ENCODE measurements around the gene PNMA1. TPM values are rescaled to one million over a fixed set of nuclear protein-coding genes. Genes with fewer than 3 reads are reported as not detected.

Gene PNMA1
- total and polyA plus RNA-seq, 2 of the 13 experiments (the other 11 are each of a cell fraction or from before 2014, with no cell fraction given): 7.0 to 8.3 TPM

DNA sequence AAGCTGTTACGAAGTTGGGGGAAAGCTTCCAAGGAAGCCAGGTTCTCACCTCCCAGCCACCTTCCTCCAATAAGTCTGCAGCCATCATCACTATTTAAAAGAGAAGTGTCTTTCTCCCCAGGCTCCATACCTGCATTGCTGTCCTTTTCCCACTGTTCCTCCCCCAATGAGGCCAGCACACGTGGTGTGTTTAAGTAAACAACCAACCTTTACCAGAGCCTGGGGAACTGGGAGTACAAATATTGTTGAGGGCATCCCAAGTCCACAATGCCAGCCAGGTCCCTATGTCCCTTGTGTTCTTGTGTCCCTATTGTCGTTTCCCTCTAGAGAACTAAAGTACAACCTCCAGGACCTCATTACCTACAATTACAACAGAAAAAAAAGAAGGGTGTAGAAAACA, 49.2 kb upstream of the PNMA1 start (continued):
- TF ChIP-seq U2AF2 (IDR thresholded peaks at IDR 0.05; ENCODE audit: low read depth, low read length): no peak
- TF ChIP-seq PITX1 (CRISPR knock-in tag; IDR thresholded peaks at IDR 0.05): no peak
- peak; percentile 42; the same call in 1 of the 2 replicates for TF ChIP-seq ARID4A (CRISPR knock-in tag; IDR thresholded peaks at IDR 0.05; ENCODE audit: borderline replicate concordance)
- no peak for TF ChIP-seq SP4 (CRISPR knock-in tag; IDR thresholded peaks at IDR 0.05)
- TF ChIP-seq ARNTL (CRISPR knock-in tag; IDR thresholded peaks at IDR 0.05): no peak
- no peak for TF ChIP-seq SAFB2 (CRISPR knock-in tag; IDR thresholded peaks at IDR 0.05; ENCODE audit: borderline replicate concordance, low read depth)
- no peak for TF ChIP-seq ZNF124 (CRISPR knock-in tag; IDR thresholded peaks at IDR 0.05)
- no peak for TF ChIP-seq ATM (IDR thresholded peaks at IDR 0.05; ENCODE audit: borderline replicate concordance)
- TF ChIP-seq, protein P1, sequence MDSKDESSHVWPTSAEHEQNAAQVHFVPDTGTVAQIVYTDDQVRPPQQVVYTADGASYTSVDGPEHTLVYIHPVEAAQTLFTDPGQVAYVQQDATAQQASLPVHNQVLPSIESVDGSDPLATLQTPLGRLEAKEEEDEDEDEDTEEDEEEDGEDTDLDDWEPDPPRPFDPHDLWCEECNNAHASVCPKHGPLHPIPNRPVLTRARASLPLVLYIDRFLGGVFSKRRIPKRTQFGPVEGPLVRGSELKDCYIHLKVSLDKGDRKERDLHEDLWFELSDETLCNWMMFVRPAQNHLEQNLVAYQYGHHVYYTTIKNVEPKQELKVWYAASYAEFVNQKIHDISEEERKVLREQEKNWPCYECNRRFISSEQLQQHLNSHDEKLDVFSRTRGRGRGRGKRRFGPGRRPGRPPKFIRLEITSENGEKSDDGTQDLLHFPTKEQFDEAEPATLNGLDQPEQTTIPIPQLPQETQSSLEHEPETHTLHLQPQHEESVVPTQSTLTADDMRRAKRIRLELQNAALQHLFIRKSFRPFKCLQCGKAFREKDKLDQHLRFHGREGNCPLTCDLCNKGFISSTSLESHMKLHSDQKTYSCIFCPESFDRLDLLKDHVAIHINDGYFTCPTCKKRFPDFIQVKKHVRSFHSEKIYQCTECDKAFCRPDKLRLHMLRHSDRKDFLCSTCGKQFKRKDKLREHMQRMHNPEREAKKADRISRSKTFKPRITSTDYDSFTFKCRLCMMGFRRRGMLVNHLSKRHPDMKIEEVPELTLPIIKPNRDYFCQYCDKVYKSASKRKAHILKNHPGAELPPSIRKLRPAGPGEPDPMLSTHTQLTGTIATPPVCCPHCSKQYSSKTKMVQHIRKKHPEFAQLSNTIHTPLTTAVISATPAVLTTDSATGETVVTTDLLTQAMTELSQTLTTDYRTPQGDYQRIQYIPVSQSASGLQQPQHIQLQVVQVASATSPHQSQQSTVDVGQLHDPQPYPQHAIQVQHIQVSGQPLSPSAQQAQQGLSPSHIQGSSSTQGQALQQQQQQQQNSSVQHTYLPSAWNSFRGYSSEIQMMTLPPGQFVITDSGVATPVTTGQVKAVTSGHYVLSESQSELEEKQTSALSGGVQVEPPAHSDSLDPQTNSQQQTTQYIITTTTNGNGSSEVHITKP (CRISPR knock-in tag; IDR thresholded peaks at IDR 0.05; ENCODE audit: low read depth): 0 out of 2 replicates have a peak, but pooled peaks have one; percentile 37
- no peak for TF ChIP-seq ELF1 (CRISPR knock-in tag; IDR thresholded peaks at IDR 0.05)
- no peak for TF ChIP-seq GABPB1 (CRISPR knock-in tag; IDR thresholded peaks at IDR 0.05)
- TF ChIP-seq RFX5 (IDR thresholded peaks at IDR 0.05; ENCODE audit: low read depth, low read length): no peak
- no peak for TF ChIP-seq NFIC (IDR thresholded peaks at IDR 0.05; ENCODE audit: low read length)
- peak; percentile 97 for TF ChIP-seq FOXA3 (CRISPR knock-in tag; IDR thresholded peaks at IDR 0.05)
- TF ChIP-seq STAT6 (CRISPR knock-in tag; IDR thresholded peaks at IDR 0.05; ENCODE audit: borderline replicate concordance): no peak
- TF ChIP-seq SP140L (CRISPR knock-in tag; IDR thresholded peaks at IDR 0.05; ENCODE audit: borderline replicate concordance): no peak
- TF ChIP-seq SMC3 (IDR thresholded peaks at IDR 0.05; ENCODE audit: low read length): no peak; the same call in 1 of the 2 replicates
- no peak for TF ChIP-seq IRF9 (CRISPR knock-in tag; IDR thresholded peaks at IDR 0.05; ENCODE audit: borderline replicate concordance)
- peak; percentile 63; the same call in 1 of the 2 replicates for TF ChIP-seq SP5 (CRISPR knock-in tag; IDR thresholded peaks at IDR 0.05; ENCODE audit: borderline replicate concordance, low read depth)
- no peak for TF ChIP-seq PAF1 (CRISPR knock-in tag; IDR thresholded peaks at IDR 0.05)

All from HepG2 (cell line).